Measurements from ENCODE around the gene NPC1. TPM values are rescaled to one million over a fixed set of nuclear protein-coding genes. Genes with fewer than 3 reads are reported as not detected.

NPC1 gene
- total and polyA plus RNA-seq, 4 experiments from 2014 or later, result 14.0 to 64.5 (median 42.4) TPM

DNA sequence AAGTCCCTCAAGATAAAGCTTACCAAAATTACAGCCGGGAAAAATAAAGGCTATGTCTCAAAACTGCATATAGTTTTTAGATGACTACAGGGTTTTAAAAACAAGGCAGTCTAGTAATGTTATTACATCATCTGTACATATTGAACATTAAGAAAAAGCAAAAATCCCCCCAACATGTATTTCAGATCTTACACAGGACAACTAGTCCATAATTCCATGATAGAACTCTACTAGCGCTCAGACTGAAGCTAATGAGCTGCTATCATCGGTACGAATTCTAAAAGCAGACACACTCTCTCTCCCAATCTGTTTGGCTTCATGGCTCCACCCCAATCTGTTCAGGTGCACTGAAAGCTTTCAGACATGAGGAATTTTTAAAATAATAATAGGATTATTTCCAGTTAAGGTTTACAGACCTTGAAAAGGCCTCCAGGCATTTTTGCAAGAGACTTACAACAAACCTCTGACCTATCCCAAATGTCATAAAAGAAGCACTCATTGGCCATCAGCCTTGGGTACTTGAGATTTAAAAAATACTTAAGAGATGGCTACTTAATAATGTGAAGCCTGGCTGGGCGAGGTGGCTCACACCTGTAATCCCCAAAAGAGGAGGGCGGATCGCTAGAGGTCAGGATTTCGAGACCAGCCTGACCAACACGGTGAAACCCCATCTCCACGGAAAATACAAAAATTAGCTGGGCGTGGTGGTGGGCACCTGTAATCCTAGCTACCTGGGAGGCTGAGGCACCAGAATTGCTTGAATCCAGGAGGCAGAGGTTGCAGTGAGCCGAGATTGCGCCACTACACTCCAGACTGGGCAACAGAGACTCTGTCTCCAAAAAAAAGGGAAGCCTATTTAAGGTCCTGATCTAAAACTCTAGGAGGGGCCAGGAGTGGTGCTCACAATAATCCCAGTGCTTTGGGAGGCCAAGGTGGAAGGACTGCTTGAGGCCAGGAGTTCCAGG, 2.0 kb downstream of the NPC1 start:
- ChIA-PET CTCF (ENCODE audit: partially characterized antibody) (interaction anchor here (0.8 to 3.1 kb wide), 7 partner anchors 9 to 86 kb away, joined by 3 to 57 read pairs (median 14); no protein-coding TSS in a partner anchor), POLR2A (ENCODE audit: partially characterized antibody) (interaction anchor here (1.1 to 4.6 kb wide), 8 partner anchors 9 to 97 kb away, joined by 3 to 23 read pairs (median 6); no protein-coding TSS in a partner anchor)
- no peak for DNase-seq
- intact Hi-C loops (cut with micrococcal nuclease), result no loop called here
- Mint-ChIP-seq H3K4me3 (peak overlapping the region; percentile 26 to 74 (median 56)), H3K36me3 (peaks cover 6 to 30% of the 10 kb centered on the region in 2 donors), H3K27me3 (no peaks in the 10 kb centered on the region), H3K9me3 (no peaks in the 10 kb centered on the region), H3K27ac (peak overlapping the region in 3 of 7 donors; percentile 14 to 95 (median 28)), H3K4me1 (peaks cover 36 to 68% (median 55%) of the 10 kb centered on the region in 4 donors)
- H3K4me3 ChIP-seq (ENCODE audit: low read length in 2 of 2), result no peak overlapping the region
- H3K36me3 ChIP-seq (ENCODE audit: insufficient read depth, low read length), result no peaks in the 10 kb centered on the region
- H3K27ac ChIP-seq (ENCODE audit: low read depth, low read length), result no peak overlapping the region
- H3K9me3 ChIP-seq (ENCODE audit: control insufficient read depth in 1 of 2, low read length in 2 of 2), result no peaks in the 10 kb centered on the region
- H3K27me3 ChIP-seq (ENCODE audit: insufficient read depth, low read length), result no peaks in the 10 kb centered on the region
- peaks cover 64% of the 10 kb centered on the region for H3K4me1 ChIP-seq (ENCODE audit: insufficient read depth, low read length)

DNA sequence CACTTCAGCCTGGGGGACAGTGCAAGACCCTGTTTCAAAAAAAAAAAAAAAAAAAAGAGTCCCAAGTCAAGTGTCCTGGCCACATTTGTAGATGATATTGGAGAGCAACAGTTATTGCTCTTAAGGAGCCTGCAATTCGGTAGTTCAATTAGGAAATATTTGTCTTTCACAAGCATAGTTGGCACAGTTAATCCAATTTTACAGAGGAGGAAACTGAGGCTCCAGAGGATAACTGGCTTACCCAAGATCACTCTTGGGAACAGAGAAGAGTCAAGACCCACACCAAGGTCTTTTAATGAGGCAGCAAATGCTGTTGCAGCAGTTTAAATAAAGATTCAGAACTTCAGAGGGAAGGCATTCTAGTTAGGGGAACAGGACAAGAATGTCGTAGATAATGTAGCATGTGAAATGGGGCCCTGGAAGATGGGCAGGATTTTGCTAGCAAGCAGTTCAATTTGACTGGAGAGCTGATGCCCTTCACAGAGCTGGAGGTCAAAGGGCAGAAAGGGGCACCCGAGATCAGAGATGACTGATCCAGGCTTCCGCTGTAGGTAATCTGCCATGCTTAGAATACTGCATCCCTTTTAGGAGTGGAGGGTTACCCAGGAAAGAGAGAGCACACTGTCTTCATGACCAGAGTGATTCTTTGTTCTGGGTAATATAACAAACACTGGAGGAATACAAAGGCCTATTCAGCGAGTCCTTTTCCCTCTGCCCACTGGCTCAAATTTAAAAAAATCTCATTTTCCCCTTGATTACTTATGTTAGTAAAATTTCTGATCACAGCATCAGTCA, 3.0 kb downstream of the NPC1 start:
- no peaks in the 10 kb centered on the region for H3K36me3 ChIP-seq (ENCODE audit: insufficient read depth, low read length)
- ChIA-PET CTCF (ENCODE audit: partially characterized antibody) (interaction anchor here (2.1 to 5.2 kb wide), 4 partner anchors 13 to 84 kb away, joined by 6 to 57 read pairs (median 27); no protein-coding TSS in a partner anchor), POLR2A (ENCODE audit: partially characterized antibody) (interaction anchor here (4.6 kb wide), 1 partner anchor 10 kb away, joined by 23 read pairs; no protein-coding TSS in a partner anchor)
- Mint-ChIP-seq H3K4me1 (peaks cover 44 to 78% (median 65%) of the 10 kb centered on the region in 4 donors), H3K4me3 (peak overlapping the region in 7 of 8 donors; percentile 7 to 74 (median 59)), H3K9me3 (no peaks in the 10 kb centered on the region), H3K27me3 (no peaks in the 10 kb centered on the region), H3K36me3 (peaks cover 14 to 38% of the 10 kb centered on the region in 2 donors), H3K27ac (peak overlapping the region in 3 of 7 donors; percentile 10 to 50 (median 25))
- H3K4me3 ChIP-seq (ENCODE audit: low read length in 2 of 2), result no peak overlapping the region
- intact Hi-C loops (cut with micrococcal nuclease), result no loop called here
- peaks cover 69% of the 10 kb centered on the region for H3K4me1 ChIP-seq (ENCODE audit: insufficient read depth, low read length)
- no peaks in the 10 kb centered on the region for H3K27me3 ChIP-seq (ENCODE audit: insufficient read depth, low read length)
- no peak for DNase-seq
- H3K27ac ChIP-seq (ENCODE audit: low read depth, low read length), result no peak overlapping the region
- no peaks in the 10 kb centered on the region for H3K9me3 ChIP-seq (ENCODE audit: control insufficient read depth in 1 of 2, low read length in 2 of 2)

DNA sequence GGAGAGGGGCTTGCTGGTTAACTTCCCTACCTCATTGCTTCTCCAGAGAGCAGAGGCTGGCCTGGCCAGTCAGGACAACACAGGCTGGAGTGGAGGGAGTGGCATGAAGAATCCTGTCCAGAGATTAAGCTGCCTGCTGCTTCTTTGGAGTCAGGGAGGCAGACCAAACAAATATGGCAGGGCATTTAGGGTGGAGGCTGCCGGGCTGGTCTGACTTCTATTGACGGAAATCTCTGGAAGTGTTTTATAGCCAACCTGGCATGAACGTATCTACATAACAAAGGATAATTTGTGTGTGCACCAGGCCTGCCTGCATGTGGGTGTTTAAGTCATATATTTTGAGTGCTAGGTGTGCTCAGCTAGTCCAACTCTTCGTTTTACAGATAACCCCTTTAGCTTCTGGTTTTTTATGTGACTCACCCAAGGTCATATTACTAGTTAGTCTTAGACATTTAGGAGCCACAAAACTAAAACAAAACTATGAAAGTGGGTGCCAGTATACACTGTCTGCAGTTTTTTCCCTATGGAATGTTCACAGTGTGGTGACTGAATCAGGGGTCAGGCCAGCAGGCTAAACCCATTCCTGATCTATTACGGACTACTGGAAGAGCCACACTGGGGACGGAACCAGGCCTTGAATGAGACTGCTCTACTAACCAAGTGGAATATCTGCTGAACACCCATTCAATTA, 5.5 kb downstream of the NPC1 start:
- Histone ChIP-seq H3K27me3 (ENCODE audit: insufficient read depth, low read length) (no peaks in the 10 kb centered on the region), H3K9me3 (ENCODE audit: control insufficient read depth in 1 of 2, low read length in 2 of 2) (no peaks in the 10 kb centered on the region), H3K4me1 (ENCODE audit: insufficient read depth, low read length) (peaks cover 65% of the 10 kb centered on the region), H3K36me3 (ENCODE audit: insufficient read depth, low read length) (no peaks in the 10 kb centered on the region), H3K27ac (ENCODE audit: low read depth, low read length) (no peak overlapping the region), H3K4me3 (ENCODE audit: low read length in 2 of 2) (no peak overlapping the region)
- Mint-ChIP-seq H3K4me1 (peaks cover 42 to 80% (median 65%) of the 10 kb centered on the region in 4 donors), H3K27me3 (no peaks in the 10 kb centered on the region), H3K9me3 (no peaks in the 10 kb centered on the region), H3K36me3 (peaks cover 20 to 40% of the 10 kb centered on the region in 2 donors), H3K4me3 (peak overlapping the region in 4 of 8 donors; percentile 2 to 43 (median 30)), H3K27ac (peak overlapping the region in 4 of 7 donors; percentile 54 to 79 (median 78))
- POLR2A ChIA-PET (ENCODE audit: partially characterized antibody), result interaction anchor here (0.7 to 4.6 kb wide), 4 partner anchors 8 to 128 kb away, joined by 3 to 23 read pairs (median 6); partner anchors contain the start of genes RIOK3 and RMC1
- no peak for DNase-seq
- CTCF ChIA-PET (ENCODE audit: partially characterized antibody), result interaction anchor here (1.5 to 5.2 kb wide), 7 partner anchors 10 to 82 kb away, joined by 4 to 41 read pairs (median 4); no protein-coding TSS in a partner anchor
- intact Hi-C loops (cut with micrococcal nuclease), result no loop called here

DNA sequence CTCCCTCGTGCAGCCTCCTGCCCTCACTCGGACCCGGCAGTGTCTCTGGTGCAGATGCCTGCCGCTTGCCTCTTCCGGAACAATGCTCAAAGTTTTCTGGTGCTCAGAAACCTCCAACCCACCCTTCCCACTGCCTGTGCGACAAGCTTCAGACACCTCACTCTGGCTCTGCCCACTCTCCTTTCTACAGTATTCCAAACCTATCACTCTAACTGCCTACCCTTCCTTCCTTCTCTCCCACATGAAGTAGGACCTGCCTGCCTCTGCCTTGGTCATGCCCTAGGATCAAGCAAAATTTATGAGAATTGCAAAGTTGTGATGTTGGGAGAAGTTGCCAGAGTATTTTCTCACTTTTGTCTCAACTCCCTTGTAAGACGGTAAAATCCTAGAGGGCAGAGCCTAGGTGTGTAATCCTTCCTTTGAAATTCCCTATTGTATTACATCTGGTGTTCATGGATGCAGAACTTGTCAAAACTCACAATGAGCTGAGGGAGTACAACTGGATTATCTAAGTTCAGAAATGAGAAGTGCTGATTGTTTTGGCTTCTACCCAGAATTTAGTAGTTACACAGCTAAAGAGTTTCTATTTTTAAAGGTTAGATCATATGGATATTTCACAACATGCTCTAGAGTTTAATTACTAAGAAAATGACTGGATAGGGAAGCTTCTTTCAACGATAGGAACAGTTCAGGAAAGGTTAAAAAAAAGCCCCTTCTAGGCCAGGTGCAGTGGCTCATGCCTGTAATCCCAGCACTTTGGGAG, 7.2 kb downstream of the NPC1 start:
- no peaks in the 10 kb centered on the region for H3K27me3 Mint-ChIP-seq
- ChIA-PET POLR2A (ENCODE audit: partially characterized antibody) (interaction anchor here (4.6 kb wide), 1 partner anchor 6 kb away, joined by 23 read pairs; no protein-coding TSS in a partner anchor), CTCF (ENCODE audit: partially characterized antibody) (interaction anchor here (1.1 to 5.2 kb wide), 2 partner anchors 63 to 80 kb away, joined by 4 to 41 read pairs; no protein-coding TSS in a partner anchor)
- H3K4me3 Mint-ChIP-seq, result peak overlapping the region in 2 of 8 donors; percentile 6 to 45
- no peak for DNase-seq
- no peaks in the 10 kb centered on the region for H3K9me3 Mint-ChIP-seq
- no peak overlapping the region for H3K27ac ChIP-seq (ENCODE audit: low read depth, low read length)
- H3K36me3 ChIP-seq (ENCODE audit: insufficient read depth, low read length), result no peaks in the 10 kb centered on the region
- peaks cover 47 to 78% (median 68%) of the 10 kb centered on the region in 4 donors for H3K4me1 Mint-ChIP-seq
- intact Hi-C loops (cut with micrococcal nuclease), result no loop called here
- H3K27me3 ChIP-seq (ENCODE audit: insufficient read depth, low read length), result no peaks in the 10 kb centered on the region
- peaks cover 20 to 39% of the 10 kb centered on the region in 2 donors for H3K36me3 Mint-ChIP-seq
- no peak overlapping the region for H3K4me3 ChIP-seq (ENCODE audit: low read length in 2 of 2)
- peak overlapping the region; percentile 12 to 95 (median 63) for H3K27ac Mint-ChIP-seq
- H3K9me3 ChIP-seq (ENCODE audit: control insufficient read depth in 1 of 2, low read length in 2 of 2), result no peaks in the 10 kb centered on the region
- H3K4me1 ChIP-seq (ENCODE audit: insufficient read depth, low read length), result peaks cover 65% of the 10 kb centered on the region

DNA sequence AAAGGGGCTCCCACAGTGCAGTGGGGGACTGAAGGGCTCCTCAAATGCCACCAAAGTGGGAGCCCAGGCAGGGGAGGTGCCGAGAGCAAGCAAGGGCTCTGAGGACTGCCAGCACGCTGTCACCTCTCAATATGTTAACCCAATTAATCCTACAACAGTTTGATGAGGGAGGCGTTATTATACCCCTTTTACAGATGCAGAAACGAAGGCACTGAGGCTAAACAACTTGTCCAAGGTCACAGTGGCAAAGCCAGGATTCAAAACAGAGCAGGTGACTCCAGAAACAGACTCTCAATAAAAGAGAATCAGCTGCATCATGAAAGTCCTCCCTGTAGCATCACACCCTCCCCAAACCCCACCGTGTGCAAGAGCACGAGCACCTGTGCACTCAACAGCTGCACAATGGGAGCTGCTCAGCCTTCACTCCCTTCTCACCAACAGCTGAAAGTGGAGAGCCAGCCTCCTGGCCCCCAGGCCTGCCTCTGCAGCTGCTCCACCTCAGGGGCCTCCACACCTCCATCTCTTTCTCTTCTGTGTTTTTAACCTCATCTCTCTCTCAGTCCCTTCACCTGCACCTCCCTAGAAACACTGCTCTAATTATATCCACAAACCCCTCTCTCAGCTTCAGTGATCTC, 8.1 kb downstream of the NPC1 start:
- no peak for DNase-seq
- no peaks in the 10 kb centered on the region for H3K36me3 ChIP-seq (ENCODE audit: insufficient read depth, low read length)
- H3K27ac Mint-ChIP-seq, result peak overlapping the region in 6 of 7 donors; percentile 12 to 95 (median 74)
- no peak overlapping the region for H3K4me3 ChIP-seq (ENCODE audit: low read length in 2 of 2)
- no peaks in the 10 kb centered on the region for H3K9me3 ChIP-seq (ENCODE audit: control insufficient read depth in 1 of 2, low read length in 2 of 2)
- H3K4me3 Mint-ChIP-seq, result peak overlapping the region in 2 of 8 donors; percentile 12 to 58
- peaks cover 65% of the 10 kb centered on the region for H3K4me1 ChIP-seq (ENCODE audit: insufficient read depth, low read length)
- intact Hi-C loops (cut with micrococcal nuclease), result no loop called here
- CTCF ChIA-PET (ENCODE audit: partially characterized antibody), result interaction anchor here (5.2 kb wide), 1 partner anchor 62 kb away, joined by 41 read pairs; no protein-coding TSS in a partner anchor
- H3K27me3 ChIP-seq (ENCODE audit: insufficient read depth, low read length), result no peaks in the 10 kb centered on the region
- no peaks in the 10 kb centered on the region for H3K27me3 Mint-ChIP-seq
- peaks cover 20 to 39% of the 10 kb centered on the region in 2 donors for H3K36me3 Mint-ChIP-seq
- H3K9me3 Mint-ChIP-seq, result no peaks in the 10 kb centered on the region
- no peak overlapping the region for H3K27ac ChIP-seq (ENCODE audit: low read depth, low read length)
- POLR2A ChIA-PET (ENCODE audit: partially characterized antibody), result no interaction called here
- H3K4me1 Mint-ChIP-seq, result peaks cover 52 to 78% (median 68%) of the 10 kb centered on the region in 4 donors

Measured in CD4-positive, alpha-beta memory T cell (primary cell).